Sciatic nerve (tissue), 2 donors: Measurements from ENCODE around the gene IDH3A. TPM values are rescaled to one million over a fixed set of nuclear protein-coding genes. Genes with fewer than 3 reads are reported as not detected.
"Not testable (repeated sequence)": the region's sequence is repeated elsewhere in the genome, so short reads cannot be mapped to it uniquely, and the experiment has no call there.

Experiments
- ATAC-seq: fragments of 200-7000 bp; cut with Tn5 transposase; one replicate; pipeline ENCODE4 v1.9.1; 2020; ENCODE audit warnings: mild to moderate bottlenecking, moderate library complexity
- DNase-seq: peaks from one replicate; pipeline ENCODE4 v3.0.0-alpha.2; 2020; ENCODE audit warnings: low spot score
- intact Hi-C: fragments of 100-400 bp; cut with DNase I; formaldehyde crosslinking; loops from one replicate; pipeline ENCODE4 v1.14.2; 2022
- total RNA-seq: library from RNA; stranded (reverse); fragmentation: NEBNext Ultra II Directional; extraction: Animal tissue kit (Norgen Biotek cat#: 25700); gene quantifications from one replicate; pipeline ENCODE4 v1.2.1, GENCODE V29; 2021
- donor health status: DM: no; HTN: no; CAD: no.
- donor health status: DM: no; HTN: no; CAD: no.

Gene IDH3A
- total RNA-seq, 1 donor from 2014 or later, result 66.9 TPM

- DNase-seq, result no peak
- ATAC-seq, result no peak
- intact Hi-C loops, result no loop called here
These were observed 23.9 kb upstream of the IDH3A start for GRCh38 chr15:78125267-78125666.

GRCh38 chr15:78127882-78128281 lies 21.3 kb upstream of the IDH3A start:
- intact Hi-C loops, result no loop called here
- DNase-seq (no peak), ATAC-seq (no peak)

GRCh38 chr15:78129077-78129750 lies 19.9 kb upstream of the IDH3A start:
- intact Hi-C loops, result no loop called here
- DNase-seq (no peak), ATAC-seq (no peak)

GRCh38 chr15:78129751-78130287 lies 19.3 kb upstream of the IDH3A start:
- intact Hi-C loops, result loop anchor here (10.0 kb wide), 1 partner anchor 65 kb away; no protein-coding TSS in a partner anchor
- ATAC-seq, result no peak
- DNase-seq, result no peak

GRCh38 chr15:78130466-78131294 lies 18.5 kb upstream of the IDH3A start:
- ATAC-seq, result peak; percentile 8
- peak; percentile 65 for DNase-seq
- intact Hi-C loops, result loop anchor here (10.0 kb wide), 1 partner anchor 64 kb away; no protein-coding TSS in a partner anchor

GRCh38 chr15:78131295-78132061 lies 17.7 kb upstream of the IDH3A start, which contains the start of gene CIB2:
CIB2 (minus strand) TSS chr15:78131445; CDS start chr15:78131215, 230 bp downstream.
- intact Hi-C loops, result loop anchor here (10.0 kb wide), 1 partner anchor 63 kb away; no protein-coding TSS in a partner anchor
- peak; percentile 80 for DNase-seq
- ATAC-seq, result peak; percentile 73

GRCh38 chr15:78133801-78134200 lies 15.4 kb upstream of the IDH3A start:
- DNase-seq (no peak), ATAC-seq (no peak)
- intact Hi-C loops, result loop anchor here (10.0 kb wide), 1 partner anchor 61 kb away; no protein-coding TSS in a partner anchor

GRCh38 chr15:78139578-78139977 lies 9.6 kb upstream of the IDH3A start:
- intact Hi-C loops, result loop anchor here (10.0 kb wide), 1 partner anchor 55 kb away; no protein-coding TSS in a partner anchor
- DNase-seq (no peak), ATAC-seq (no peak)

- DNase-seq (no peak), ATAC-seq (no peak)
- intact Hi-C loops, result no loop called here
These were observed 8.9 kb upstream of the IDH3A start for GRCh38 chr15:78140292-78140691.

- intact Hi-C loops, result no loop called here
- ATAC-seq (no peak), DNase-seq (no peak)
These were observed 6.8 kb upstream of the IDH3A start for GRCh38 chr15:78142332-78142731.

GRCh38 chr15:78146425-78147154 lies 2.6 kb upstream of the IDH3A start:
- ATAC-seq (no peak), DNase-seq (no peak)

GRCh38 chr15:78147566-78147965 lies 1.6 kb upstream of the IDH3A start:
- intact Hi-C loops, result no loop called here
- no peak for ATAC-seq

More at GRCh38 chr15:78146425-78147154, 2.6 kb upstream of the IDH3A start:
- intact Hi-C loops, result no loop called here

GRCh38 chr15:78148392-78149067 lies 632 bp upstream of the IDH3A start:
- no peak for DNase-seq
- ATAC-seq, result peak; percentile 5
- intact Hi-C loops, result no loop called here

More at GRCh38 chr15:78147566-78147965, 1.6 kb upstream of the IDH3A start:
- DNase-seq, result no peak

- intact Hi-C loops, result no loop called here
- DNase-seq, result no peak
- no peak for ATAC-seq
These were observed 916 bp downstream of the IDH3A start for GRCh38 chr15:78149805-78150751.

GRCh38 chr15:78151075-78151474 lies 1.9 kb downstream of the IDH3A start:
- DNase-seq, intact Hi-C loops, ATAC-seq: not testable (repeated sequence)

- DNase-seq (no peak), ATAC-seq (peak; percentile 41)
- intact Hi-C loops, result no loop called here
These were observed 5.8 kb downstream of the IDH3A start for GRCh38 chr15:78154955-78155354.
